HG03575 (cell line): Measurements from ENCODE around the gene FRMPD2.
"Not testable (repeated sequence)": the region's sequence is repeated elsewhere in the genome, so short reads cannot be mapped to it uniquely, and the experiment has no call there.

Experiments used
- ATAC-seq: cut with Tn5 transposase; IDR thresholded peaks from one replicate; pipeline ENCODE4 v1.9.1; 2021; ENCODE audit not compliant: unreplicated experiment, insufficient number of reproducible peaks, low FRiP score; ENCODE audit errors: extremely low read depth

FRMPD2 gene

GRCh38 chr10:48214716-48215485 is 59.6 kb downstream of the FRMPD2 start:
- no peak for ATAC-seq

DNA sequence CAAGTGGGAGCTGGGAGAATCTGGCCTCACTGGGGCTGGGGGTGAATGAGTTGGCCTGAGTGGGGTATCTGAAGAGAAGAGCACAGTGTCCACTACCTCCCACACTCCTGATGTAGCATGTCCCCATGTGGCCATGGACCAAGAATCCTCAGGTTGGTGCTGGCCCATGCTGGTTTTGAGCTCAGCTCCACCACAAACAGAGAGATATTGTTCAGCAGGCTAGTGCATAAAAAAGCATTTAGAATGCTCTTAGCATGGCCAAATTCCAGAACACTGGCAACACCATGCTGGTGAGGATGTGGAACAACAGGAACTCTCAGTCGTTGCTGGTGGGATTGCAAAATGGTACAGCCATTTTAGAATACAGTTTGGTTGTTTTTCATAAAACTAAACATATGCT is 61.4 kb downstream of the FRMPD2 start:
- no peak for ATAC-seq

GRCh38 chr10:48211777-48212176 is 62.7 kb downstream of the FRMPD2 start:
- no peak for ATAC-seq

- ATAC-seq = no peak
Observed at GRCh38 chr10:48210966-48211365, 63.5 kb downstream of the FRMPD2 start.

- no peak for ATAC-seq
Observed at GRCh38 chr10:48210391-48210790, 64.1 kb downstream of the FRMPD2 start.

DNA sequence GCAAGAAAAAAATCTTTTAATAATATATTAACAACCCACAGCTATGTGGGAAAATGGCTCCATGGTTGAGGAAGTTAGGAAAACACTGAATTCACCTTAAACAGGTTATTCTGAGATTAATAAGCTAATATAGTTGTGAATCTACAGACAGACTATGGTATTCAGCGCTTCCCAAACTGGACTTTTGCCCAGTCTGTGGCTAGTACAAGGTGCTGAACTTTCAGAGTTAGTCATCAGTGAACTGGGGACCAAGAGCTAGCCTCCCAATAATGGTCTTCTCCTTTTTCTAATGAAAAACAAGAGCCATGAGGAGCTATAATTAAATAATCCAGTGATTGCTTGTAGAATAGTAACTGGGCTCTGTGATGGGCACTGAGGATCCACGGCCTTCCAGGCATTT is 65.3 kb downstream of the FRMPD2 start:
- no peak for ATAC-seq

DNA sequence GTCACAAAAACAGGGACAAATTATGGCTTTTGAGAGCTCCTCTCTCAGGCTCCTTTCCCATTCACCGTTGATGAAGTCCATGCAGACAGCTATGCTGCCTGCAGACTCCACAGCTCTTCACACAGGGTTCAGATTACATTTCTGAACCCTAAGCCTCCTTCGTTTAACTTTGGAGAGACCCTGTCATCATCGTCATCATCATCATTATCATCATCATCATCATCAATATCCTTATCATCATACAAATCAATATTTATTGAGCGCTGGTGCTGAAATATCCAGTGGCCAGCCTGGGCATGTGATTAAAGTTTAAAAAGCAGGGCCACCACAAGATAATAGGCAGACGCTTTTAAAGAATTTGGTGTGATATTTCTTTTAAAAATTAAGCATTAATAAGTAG is 66.6 kb downstream of the FRMPD2 start:
- no peak for ATAC-seq

GRCh38 chr10:48206482-48207250 is 67.8 kb downstream of the FRMPD2 start:
- no peak for ATAC-seq

DNA sequence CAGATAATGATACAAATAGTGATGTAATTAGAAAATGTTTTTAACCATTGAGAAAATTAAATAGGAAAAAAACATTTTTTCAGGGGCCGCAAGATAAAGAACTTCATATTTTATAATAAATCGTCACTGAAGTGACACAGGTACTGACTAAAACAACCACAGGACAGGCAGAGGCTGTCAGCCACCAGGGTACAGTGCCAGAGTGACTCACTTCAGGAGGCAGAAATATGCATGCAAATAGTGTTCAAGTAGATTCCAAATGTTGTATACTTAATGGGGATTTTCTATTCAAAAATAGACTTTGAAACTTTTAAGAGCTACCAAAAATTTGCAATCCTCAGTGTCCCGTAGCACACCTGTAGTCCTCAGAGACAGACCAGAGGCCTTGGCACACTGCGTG is 68.6 kb downstream of the FRMPD2 start:
- ATAC-seq = peak; percentile 53

DNA sequence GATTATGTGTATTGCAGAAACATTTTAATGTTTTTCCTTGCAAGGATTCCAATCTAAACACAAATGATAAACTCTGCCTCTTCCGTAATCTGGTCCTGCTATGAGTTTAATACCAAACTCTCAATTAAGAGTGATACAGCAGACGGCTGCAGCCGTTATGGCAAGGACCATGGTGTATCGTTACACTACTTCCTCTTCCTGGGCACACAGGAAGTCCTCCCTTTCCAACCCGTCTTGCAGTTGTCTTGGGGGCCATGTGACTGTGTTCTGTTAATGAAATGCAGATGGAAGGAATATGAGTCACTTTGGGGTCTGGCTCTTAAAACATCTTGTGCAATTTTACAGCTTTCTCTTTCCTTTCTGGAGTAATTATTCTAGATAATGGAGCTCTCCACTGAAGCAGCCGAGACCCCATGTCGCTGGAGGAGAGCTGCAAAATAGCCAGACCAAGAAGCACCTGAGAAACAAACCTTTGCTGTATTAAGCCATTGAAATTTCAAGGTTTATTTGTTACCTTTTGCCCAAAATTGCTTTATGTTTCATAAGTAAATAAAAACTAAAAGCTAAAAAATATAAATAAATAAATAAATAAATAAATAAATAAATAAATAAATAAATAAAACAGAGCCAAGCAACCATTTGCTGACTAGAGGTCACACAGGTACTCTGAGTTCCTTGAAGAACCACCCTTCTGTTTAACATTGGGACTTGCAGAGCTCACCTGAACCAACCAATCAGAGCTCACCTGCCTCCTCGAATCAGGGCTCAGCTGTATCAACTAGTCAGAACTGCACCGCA is 74.7 kb downstream of the FRMPD2 start:
- ATAC-seq = no peak

DNA sequence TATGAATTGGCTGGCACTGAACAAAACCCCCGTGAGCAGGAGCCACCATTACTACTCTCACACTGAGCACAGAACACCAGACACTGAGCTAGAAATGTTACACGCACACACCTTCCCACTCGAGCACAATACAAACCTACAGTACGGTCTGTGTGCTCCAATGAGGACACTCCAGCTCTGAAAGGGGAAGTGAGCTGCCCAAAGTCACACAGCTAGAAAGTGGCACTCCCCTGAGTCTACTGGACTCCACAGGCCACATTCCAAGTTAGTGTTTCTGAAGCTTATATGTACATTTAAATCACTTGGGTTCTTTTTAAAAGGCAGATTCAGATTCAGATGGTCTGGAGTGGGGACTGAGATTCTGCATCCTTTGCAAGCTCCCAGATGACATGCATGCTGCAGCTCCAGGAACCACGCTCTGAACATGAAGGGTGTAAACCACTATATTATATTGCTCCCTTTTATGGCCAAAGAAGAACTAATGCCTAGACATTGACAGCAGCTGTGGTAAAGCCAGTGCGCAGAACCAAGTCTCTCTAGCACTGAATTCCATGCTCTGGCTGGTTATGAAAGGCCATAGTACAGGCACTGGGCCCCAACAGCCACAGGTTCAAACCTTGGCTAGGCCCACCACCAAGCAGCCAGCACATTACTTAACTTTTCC is 77.1 kb downstream of the FRMPD2 start:
- ATAC-seq = no peak

GRCh38 chr10:48195803-48196202 is 78.7 kb downstream of the FRMPD2 start:
- no peak for ATAC-seq

GRCh38 chr10:48194830-48195229 is 79.7 kb downstream of the FRMPD2 start:
- no peak for ATAC-seq

DNA sequence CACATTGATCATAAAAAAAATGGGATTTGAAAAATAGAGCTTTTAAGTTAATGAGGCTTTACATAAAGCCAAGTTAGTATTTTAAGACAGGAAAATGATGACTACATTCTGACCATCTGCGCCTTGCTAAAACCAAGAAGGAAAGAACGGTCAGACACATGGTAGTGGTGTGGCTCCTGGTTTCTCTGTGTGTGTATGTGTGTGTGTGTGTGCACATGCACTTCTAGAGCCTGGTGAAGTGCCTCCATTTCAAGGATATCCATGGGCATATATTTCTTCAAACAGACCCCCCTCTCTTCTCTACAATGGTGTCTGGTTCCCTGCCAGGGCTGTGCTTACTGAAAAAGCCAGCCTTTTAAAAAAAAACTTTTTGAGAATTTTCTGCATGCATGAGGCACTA is 80.9 kb downstream of the FRMPD2 start:
- no peak for ATAC-seq

- ATAC-seq = no peak
Observed at GRCh38 chr10:48192881-48193450, 81.5 kb downstream of the FRMPD2 start.

DNA sequence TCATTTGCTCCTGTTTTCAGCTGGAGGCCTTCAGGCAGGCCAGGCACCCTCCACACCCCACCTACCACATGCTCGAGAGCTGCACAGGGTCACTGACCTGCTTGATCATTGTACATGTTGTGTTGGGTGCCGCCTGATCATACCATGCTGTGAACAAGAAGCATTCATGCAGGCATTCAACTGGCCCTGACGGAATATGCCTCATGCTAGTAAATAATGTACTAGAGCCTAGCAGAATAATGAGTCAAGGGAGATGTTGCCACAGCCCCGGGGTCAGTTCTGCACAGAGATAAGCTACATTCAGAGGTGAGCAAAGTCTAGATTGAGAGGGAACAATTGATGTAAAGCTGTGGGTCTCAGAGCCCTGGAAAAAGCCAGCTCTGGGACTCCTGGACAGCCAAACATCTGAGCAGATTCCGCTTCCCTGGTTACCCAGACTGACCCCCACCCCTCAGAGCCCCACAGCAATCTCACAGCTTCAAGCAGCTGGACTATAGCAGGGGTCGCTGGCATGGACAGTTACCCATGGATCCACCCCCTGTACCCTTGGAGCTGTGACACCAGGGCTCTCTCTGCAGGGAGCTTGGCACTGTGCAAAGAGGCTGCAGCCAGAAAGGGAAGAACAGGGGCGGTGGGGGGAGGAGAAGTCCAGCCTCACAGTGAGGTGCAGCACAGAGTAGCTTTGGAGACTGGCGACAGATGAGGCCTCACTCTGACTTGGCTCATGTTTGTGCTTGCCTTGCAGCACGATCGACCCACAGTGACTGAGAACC is 86.6 kb downstream of the FRMPD2 start:
- ATAC-seq = no peak

- ATAC-seq = no peak
Observed at GRCh38 chr10:48187126-48187525, 87.4 kb downstream of the FRMPD2 start.

DNA sequence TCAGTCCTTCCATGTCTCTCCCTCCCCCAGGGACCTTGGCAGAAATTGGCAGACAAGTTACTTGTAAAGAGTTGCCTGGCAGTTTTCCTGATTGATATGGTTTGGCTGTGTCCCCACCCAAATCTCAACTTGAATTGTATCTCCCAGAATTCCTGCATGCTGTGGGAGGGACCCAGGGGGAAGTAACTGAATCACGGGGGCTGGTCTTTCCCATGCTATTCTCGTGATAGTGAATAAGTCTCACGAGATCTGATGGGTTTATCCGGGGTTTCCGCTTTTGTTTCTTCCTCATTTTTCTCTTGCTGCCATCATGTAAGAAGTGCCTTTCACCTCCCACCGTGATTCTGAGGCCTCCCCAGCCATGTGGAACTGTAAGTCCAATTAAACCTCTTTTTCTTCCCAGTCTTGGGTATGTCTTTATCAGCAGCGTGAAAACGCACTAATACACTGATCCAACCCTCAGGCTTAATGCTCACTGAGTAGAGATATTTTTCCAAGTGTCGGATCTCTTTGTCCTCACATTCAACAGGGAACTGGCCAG is 88.2 kb downstream of the FRMPD2 start:
- ATAC-seq = not testable (repeated sequence)
